ENCODE measurements around the gene PGS1.
A peak's percentile ranks its signal among the peaks of the same experiment; 100 is the strongest.

PGS1 gene

GRCh38 chr17:78432226-78433012 lies 54.0 kb downstream of the PGS1 start:
- DNase-seq = peak; percentile 51 to 95 (median 85)
- intact Hi-C loops (cut with DNase I) = no loop called here

DNA sequence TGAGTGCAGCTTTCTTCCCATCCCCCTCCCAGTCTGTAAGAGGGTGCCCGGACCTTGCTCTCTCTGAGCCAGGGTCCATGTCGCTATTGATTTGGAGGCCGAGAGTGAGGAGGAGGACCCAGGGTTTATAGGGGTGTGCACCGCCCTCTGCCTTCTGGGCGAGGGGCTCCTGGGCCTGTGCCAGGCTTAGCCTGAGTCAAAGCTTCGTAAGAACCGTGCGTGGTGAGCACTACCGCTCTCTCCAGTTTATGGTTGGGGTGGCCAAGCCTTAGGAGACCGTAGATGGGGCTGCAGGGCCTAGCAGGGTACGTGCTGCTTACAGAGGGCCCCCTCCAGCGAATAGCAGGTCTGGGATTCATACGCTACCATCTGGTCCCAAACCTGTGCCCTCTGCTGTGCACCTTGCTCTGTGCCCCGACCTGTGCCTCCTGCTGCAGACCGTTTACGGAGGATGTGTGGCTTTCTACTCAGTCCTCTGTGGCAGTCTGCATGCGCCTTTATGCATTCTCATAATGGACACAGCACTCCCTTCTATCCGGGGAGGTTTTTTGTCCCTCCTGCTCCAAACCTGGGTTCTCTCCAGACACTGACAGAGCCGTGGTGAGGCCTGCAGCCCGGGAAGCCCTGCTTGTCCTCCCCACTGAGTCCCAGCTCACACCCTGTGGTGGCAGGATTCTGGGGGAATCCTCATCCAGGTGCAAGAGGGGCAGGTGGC lies 54.7 kb downstream of the PGS1 start:
- DNase-seq = no peak

DNA sequence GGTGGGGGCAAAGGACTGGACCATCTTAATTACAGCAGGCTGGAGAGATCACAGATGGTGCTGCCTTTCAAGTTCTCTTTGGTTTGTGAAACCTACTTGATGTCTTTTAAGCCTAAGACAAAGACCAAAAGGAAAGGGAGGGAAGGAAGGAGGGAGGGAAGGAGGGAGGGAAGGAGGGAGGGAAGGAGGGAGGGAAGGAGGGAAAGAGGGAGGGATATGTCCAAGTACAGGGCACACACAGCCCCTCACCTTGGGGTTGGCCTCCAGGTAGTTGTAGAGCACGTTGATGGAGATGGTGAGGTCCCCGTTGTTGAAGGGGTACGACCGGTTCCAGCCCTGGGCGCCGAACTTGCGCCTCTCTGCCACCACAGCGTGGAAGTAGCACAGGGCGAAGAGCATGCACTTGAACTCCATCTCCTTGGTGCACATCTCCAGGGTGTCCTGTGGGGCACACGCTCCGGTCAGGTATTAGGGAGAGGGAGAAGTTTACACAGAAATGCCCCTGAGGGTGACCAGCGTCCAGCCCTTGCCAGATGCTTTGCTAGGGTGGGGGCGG lies 55.4 kb downstream of the PGS1 start:
- no peak for DNase-seq
- intact Hi-C loops (cut with DNase I) = no loop called here

More for the DNA sequence above, 54.7 kb downstream of the PGS1 start:
- intact Hi-C loops (cut with DNase I) = no loop called here

GRCh38 chr17:78434455-78435329 lies 56.2 kb downstream of the PGS1 start:
- DNase-seq = no peak
- intact Hi-C loops (cut with DNase I) = no loop called here

DNA sequence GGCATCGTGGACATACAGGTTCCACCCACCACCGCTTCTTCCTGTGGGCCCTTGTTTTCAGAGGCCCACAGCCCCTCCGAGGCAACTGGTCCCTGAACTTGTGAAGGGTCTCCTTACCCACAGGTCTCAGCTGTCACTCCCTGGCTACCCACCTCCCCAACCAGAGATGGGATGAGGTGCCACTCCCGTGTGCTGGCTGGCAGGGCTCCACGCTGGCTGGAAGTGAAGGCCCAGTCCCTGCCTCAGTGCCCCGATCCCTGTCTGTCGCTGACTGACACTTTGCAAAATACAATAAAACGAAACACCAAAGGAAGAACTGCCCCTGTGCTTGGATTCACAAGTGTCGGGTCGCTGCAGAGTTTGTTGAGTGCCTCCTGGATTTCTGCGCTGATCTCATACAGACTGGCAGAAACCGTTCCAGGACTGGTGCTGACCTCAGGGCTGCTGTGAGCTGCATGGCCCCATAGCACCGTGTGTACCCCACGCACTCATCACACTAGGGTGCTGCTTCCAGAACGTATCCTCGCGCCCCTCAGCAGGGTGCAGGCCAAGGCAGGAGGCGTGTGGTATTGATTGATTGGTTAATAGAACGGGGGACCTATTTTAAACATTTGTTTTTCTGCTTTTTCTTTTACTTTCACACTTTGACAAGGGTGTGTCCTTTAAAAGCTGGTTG lies 57.0 kb downstream of the PGS1 start:
- no peak for DNase-seq
- intact Hi-C loops (cut with DNase I) = no loop called here

DNA sequence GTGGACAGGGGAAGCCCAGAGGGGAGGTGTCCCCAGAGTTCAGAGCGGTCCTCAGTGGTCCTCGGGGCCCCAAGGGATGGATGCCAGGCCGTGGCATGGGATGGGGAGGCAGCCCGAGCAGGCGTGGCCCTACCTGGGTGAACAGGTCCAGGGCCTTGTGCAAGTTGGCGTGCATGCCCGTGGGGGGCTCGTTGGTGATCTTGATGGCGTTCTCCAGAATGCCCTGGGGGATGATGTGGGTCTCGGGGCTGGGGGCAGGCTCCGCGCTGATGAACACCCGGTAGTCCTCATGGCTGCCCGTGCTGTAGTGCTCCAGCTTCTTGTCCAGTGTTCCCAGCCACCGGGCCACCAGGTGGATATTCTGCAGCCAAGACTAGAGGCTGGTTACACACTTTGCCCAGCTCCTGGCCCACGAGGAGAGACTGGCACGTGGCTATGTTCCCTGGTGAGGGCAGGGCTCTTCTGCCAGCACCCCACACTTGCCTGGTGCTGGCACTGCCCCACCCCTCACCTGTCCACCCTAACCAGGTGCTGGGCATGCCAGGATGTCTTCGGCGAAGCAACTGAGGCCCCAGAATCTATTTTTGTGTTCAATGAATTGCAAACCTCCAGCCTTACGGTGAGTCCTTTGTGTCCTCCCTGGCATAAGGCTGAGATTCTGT lies 59.2 kb downstream of the PGS1 start:
- DNase-seq = no peak
- intact Hi-C loops (cut with DNase I) = no loop called here

GRCh38 chr17:78438271-78438691 lies 59.8 kb downstream of the PGS1 start:
- intact Hi-C loops (cut with DNase I) = no loop called here
- no peak for DNase-seq

- no peak for DNase-seq
- intact Hi-C loops (cut with DNase I) = no loop called here
Observed at GRCh38 chr17:78438694-78439325, 60.4 kb downstream of the PGS1 start.

DNA sequence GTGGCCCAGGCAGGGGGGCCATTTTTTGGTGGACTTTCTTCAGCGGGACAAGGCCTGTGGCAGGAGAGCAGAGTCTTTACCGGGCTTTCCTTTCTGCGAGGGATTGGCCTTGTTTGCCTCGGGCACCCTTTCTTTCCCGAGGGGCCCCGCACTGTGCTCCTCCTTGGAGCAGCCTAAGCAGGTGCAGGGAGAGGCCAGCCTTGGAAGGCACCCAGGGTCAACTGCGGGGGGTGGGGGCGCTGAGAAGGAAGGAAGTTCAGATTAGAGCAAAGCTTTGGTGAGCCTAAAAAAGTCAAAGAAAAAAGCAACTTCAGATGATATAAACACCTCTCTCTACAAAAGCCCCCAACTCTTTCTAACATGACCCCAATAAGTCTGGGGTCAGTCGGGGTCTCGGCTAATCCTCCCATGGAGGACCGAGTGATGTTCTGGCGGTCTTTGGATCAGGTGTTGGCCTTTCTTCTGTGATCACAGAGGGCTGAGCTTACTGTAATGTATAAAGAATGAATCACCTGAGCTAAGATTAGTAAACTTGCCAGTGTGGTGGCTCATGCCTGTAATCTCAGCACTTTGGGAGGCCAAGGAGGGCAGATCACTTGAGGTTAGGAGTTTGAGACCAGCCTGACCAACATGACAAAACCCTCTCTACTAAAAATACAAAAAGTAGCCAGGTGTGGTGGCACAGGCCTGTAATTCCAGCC lies 63.0 kb downstream of the PGS1 start:
- DNase-seq = no peak
- intact Hi-C loops (cut with DNase I) = no loop called here

DNA sequence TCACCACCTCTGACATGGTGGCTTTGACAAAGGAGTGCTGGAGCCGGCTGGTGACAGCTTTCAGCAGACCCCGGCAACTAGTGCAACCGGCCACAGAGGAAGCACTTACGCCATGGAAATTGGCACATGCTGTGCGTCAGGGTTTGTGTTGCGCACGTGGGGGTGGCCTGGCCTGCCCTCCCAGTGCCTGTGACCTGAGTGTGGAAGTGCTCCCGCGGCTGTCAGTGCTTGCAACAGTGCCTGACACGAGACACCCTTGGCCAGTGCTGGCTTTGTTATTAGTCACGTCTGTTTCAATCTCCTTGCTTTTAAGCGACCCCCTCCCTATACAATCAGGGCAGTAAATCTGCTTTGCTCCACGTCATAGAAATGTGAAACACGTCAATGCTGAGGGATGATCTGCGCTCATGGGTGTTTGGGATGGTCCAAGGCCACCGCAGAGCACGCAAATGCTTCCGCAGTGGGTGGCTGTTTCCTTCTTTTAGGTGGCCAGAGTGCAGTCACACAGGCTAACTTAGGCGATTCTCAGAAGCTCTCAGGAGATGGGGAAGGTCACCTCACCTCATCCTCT lies 64.3 kb downstream of the PGS1 start:
- peak in 10 of 42 donors; percentile 19 to 82 (median 42) for DNase-seq
- intact Hi-C loops (cut with DNase I) = no loop called here

GRCh38 chr17:78444392-78444791 lies 65.9 kb downstream of the PGS1 start:
- intact Hi-C loops (cut with DNase I) = no loop called here
- DNase-seq = no peak

DNA sequence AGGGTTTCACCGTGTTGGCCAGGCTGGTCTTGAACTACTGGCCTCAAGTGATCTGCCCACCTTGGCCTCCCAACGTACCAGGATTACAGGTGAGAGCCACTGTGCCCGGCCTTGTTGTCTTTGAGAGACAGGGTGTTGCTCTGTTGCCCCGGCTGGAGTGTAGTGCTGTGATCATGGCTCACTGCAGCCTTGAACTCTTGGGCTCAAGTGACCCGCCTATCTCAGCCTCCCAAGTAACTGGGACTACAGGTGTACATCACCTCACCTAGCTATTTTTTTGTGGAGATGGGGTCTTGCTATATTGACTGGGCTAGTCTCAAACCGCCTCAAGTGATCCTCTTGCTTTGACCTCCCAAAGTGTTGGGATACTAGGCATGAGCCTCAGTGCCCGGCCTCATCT lies 68.4 kb downstream of the PGS1 start:
- intact Hi-C loops (cut with DNase I) = no loop called here
- DNase-seq = no peak

- intact Hi-C loops (cut with DNase I) = no loop called here
Observed at GRCh38 chr17:78448356-78448993, 70.0 kb downstream of the PGS1 start.

DNA sequence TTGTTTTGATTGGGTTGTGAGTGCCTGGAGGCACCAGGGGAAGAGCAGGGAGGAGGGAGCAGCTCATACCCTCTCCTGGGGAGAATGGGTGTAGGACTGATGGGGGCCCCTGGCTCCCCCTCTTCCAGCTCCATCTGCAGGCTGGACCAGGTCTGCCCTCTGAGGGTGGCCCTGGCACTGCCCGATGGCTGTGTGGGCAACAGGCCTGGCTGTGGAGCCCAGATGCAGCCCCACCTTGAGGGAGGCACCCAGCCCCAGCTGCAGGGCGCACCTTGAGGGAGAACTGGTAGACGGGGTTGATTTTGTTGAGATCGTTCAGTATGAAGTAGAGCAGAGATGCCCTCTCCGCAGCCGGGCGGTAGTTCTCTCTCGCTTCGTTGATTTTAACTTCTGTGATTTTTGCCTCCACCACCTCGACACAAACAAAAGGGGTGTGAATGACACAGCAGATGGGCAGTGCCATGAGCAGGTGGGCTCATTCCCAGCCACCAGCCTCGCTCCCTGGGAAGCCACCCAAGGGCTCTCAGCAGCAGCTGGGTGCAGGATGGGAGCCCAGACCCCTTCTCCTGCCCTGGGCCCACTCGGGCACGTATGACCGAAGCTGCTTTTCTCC lies 71.6 kb downstream of the PGS1 start:
- DNase-seq = no peak
- intact Hi-C loops (cut with DNase I) = no loop called here

More at GRCh38 chr17:78448356-78448993, 70.0 kb downstream of the PGS1 start:
- DNase-seq = no peak

- intact Hi-C loops (cut with DNase I) = no loop called here
- DNase-seq = no peak
Observed at GRCh38 chr17:78450696-78451345, 72.4 kb downstream of the PGS1 start.
